Loucy (cell line): ENCODE measurements around the gene OR13C5.

ENCODE experiments used
- H2AFZ ChIP-seq: fragments of 200-600 bp; sonication (generic); 2 replicates; pipeline ENCODE4 v1.6.0; 2016; ENCODE audit warnings: antibody characterized with exemption, mild to moderate bottlenecking, low read length, moderate library complexity
- H3F3A ChIP-seq: fragments of 200-600 bp; 2 replicates; pipeline ENCODE4 v1.6.0; 2016; ENCODE audit warnings: antibody characterized with exemption, low read depth, mild to moderate bottlenecking
- H3K27me3 ChIP-seq: fragments of 200-600 bp; sonication (generic); 2 replicates; pipeline ENCODE4 v1.6.1; 2014; ENCODE audit warnings: low read length, mild to moderate bottlenecking; ENCODE audit not compliant: insufficient read depth, poor library complexity, severe bottlenecking
- H3K36me3 ChIP-seq: fragments of 200-600 bp; sonication (generic); 2 replicates; pipeline ENCODE4 v1.6.1; 2016; ENCODE audit warnings: low read length; ENCODE audit not compliant: insufficient read depth
- H3K4me1 ChIP-seq: fragments of 200-600 bp; sonication (generic); 2 replicates; pipeline ENCODE4 v1.5.1; 2014; ENCODE audit warnings: low read length, mild to moderate bottlenecking; ENCODE audit not compliant: insufficient read depth, poor library complexity, severe bottlenecking
- H3K4me2 ChIP-seq: fragments of 200-600 bp; sonication (generic); 2 replicates; pipeline ENCODE4 v1.6.0; 2014; ENCODE audit warnings: antibody characterized with exemption, low read length, low read depth, mild to moderate bottlenecking; ENCODE audit not compliant: poor library complexity, severe bottlenecking
- H3K4me3 ChIP-seq: fragments of 200-600 bp; sonication (generic); 2 replicates; pipeline ENCODE4 v1.5.1; 2014; ENCODE audit warnings: low read length, mild to moderate bottlenecking, mixed read lengths; ENCODE audit not compliant: poor library complexity, severe bottlenecking
- H3K79me2 ChIP-seq: fragments of 200-600 bp; sonication (generic); 2 replicates; pipeline ENCODE4 v1.6.1; 2014; ENCODE audit warnings: low read length; ENCODE audit not compliant: insufficient read depth
- H3K9ac ChIP-seq: fragments of 200-600 bp; sonication (generic); 2 replicates; pipeline ENCODE4 v1.6.0; 2014; ENCODE audit warnings: mild to moderate bottlenecking, low read depth, low read length, moderate library complexity; ENCODE audit not compliant: poor library complexity, severe bottlenecking
- H3K9me2 ChIP-seq: fragments of 200-600 bp; sonication (generic); replicated peaks from 2 replicates; pipeline ENCODE4 v1.6.1; 2016; ENCODE audit warnings: low read depth, low read length, mixed read lengths
- H3K9me3 ChIP-seq: fragments of 200-600 bp; sonication (generic); 2 replicates; pipeline ENCODE4 v1.6.1; 2014; ENCODE audit warnings: mild to moderate bottlenecking, antibody characterized with exemption, low read length, low read depth; ENCODE audit not compliant: insufficient read depth
- H4K20me1 ChIP-seq: fragments of 200-600 bp; sonication (generic); 2 replicates; pipeline ENCODE4 v1.6.0; 2014; ENCODE audit warnings: antibody characterized with exemption, low read length, mild to moderate bottlenecking; ENCODE audit not compliant: insufficient read depth, poor library complexity, severe bottlenecking
- EZH2phosphoT487 ChIP-seq: fragments of 200-600 bp; IDR thresholded peaks from 2 replicates; pipeline ENCODE4 v1.6.1; 2018; ENCODE audit warnings: antibody characterized with exemption, mild to moderate bottlenecking, moderate library complexity, borderline replicate concordance
- TF ChIP-seq, protein P1 (sequence below): fragments of 200-600 bp; sonication (generic); conservative IDR thresholded peaks from 2 replicates; pipeline ENCODE4 v1.5.1; 2014; ENCODE audit warnings: mild to moderate bottlenecking, antibody characterized with exemption, low read length

The OR13C5 gene

DNA sequence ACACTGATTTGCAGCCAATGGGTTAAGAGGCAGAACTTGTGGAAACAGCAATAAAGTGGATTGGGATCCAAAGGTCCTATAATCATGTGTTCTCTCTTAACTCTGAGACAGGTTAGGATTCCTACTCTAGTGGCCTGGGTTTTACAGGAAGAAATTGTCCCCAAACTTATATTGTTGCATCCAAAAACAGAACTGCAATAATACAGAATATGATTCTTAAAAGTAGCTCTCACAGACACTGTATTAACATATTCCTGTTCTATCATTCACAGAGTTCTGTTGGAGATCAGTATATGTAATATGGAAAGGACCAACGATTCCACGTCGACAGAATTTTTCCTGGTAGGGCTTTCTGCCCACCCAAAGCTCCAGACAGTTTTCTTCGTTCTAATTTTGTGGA lies 30.3 kb downstream of the OR13C5 start, which contains the start of gene OR13C8:
TSS of gene OR13C8 (plus strand) at position 301 of the 400 bp plus-strand sequence. CDS start at position 301, 0 bp downstream.
- H3K4me3 ChIP-seq, result no peak within 1 kb of the TSS
- H3K9me3 ChIP-seq, result no peaks in the 10 kb centered on the region
- no peaks in the 10 kb centered on the region for H3F3A ChIP-seq
- H3K27me3 ChIP-seq, result no peaks in the 10 kb centered on the region
- H3K9me2 ChIP-seq, result 0 out of 2 replicates have a peak, but pooled peaks cover 3% of the 10 kb centered on the region
- no peak within 1 kb of the TSS for H3K4me2 ChIP-seq
- H3K79me2 ChIP-seq, result no peaks in the 10 kb centered on the region
- TF ChIP-seq, protein P1, sequence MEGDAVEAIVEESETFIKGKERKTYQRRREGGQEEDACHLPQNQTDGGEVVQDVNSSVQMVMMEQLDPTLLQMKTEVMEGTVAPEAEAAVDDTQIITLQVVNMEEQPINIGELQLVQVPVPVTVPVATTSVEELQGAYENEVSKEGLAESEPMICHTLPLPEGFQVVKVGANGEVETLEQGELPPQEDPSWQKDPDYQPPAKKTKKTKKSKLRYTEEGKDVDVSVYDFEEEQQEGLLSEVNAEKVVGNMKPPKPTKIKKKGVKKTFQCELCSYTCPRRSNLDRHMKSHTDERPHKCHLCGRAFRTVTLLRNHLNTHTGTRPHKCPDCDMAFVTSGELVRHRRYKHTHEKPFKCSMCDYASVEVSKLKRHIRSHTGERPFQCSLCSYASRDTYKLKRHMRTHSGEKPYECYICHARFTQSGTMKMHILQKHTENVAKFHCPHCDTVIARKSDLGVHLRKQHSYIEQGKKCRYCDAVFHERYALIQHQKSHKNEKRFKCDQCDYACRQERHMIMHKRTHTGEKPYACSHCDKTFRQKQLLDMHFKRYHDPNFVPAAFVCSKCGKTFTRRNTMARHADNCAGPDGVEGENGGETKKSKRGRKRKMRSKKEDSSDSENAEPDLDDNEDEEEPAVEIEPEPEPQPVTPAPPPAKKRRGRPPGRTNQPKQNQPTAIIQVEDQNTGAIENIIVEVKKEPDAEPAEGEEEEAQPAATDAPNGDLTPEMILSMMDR, result no peak
- no peak for TF ChIP-seq EZH2phosphoT487
- no peaks in the 10 kb centered on the region for H3K4me1 ChIP-seq
- H3K9ac ChIP-seq, result no peak within 1 kb of the TSS
- no peak within 1 kb of the TSS for H2AFZ ChIP-seq
- no peaks in the 10 kb centered on the region for H4K20me1 ChIP-seq
- no peaks in the 10 kb centered on the region for H3K36me3 ChIP-seq

DNA sequence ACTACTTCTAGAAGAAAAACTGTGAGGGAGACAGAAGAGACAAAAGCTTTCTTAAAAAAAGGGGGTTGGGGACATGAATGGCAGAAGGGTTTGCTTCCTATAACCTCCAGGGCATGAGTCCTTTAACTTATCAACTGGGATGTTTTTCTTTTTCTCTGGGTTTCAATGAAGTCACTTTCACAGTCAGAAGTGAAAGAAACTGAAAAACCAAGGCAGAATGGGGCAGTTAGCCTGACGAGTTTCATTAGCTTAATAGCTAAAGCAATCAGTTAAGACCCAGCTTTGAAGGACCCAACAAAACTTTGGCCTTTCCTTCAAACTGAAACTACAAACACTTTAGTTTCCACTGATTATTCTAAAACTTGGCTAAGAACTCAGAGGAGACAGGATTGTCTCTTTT lies 34.9 kb downstream of the OR13C5 start:
- H2AFZ ChIP-seq, result no peak overlapping the region
- H3K9me2 ChIP-seq, result no peaks in the 10 kb centered on the region
- H3F3A ChIP-seq, result no peaks in the 10 kb centered on the region
- H3K4me2 ChIP-seq, result no peak overlapping the region
- H3K4me3 ChIP-seq, result no peak overlapping the region
- no peaks in the 10 kb centered on the region for H3K36me3 ChIP-seq
- H3K27me3 ChIP-seq, result no peaks in the 10 kb centered on the region
- no peaks in the 10 kb centered on the region for H3K79me2 ChIP-seq
- no peaks in the 10 kb centered on the region for H3K9me3 ChIP-seq
- TF ChIP-seq EZH2phosphoT487, result no peak
- TF ChIP-seq, protein P1, result no peak
- H3K9ac ChIP-seq, result no peak overlapping the region
- no peaks in the 10 kb centered on the region for H4K20me1 ChIP-seq
- no peaks in the 10 kb centered on the region for H3K4me1 ChIP-seq

DNA sequence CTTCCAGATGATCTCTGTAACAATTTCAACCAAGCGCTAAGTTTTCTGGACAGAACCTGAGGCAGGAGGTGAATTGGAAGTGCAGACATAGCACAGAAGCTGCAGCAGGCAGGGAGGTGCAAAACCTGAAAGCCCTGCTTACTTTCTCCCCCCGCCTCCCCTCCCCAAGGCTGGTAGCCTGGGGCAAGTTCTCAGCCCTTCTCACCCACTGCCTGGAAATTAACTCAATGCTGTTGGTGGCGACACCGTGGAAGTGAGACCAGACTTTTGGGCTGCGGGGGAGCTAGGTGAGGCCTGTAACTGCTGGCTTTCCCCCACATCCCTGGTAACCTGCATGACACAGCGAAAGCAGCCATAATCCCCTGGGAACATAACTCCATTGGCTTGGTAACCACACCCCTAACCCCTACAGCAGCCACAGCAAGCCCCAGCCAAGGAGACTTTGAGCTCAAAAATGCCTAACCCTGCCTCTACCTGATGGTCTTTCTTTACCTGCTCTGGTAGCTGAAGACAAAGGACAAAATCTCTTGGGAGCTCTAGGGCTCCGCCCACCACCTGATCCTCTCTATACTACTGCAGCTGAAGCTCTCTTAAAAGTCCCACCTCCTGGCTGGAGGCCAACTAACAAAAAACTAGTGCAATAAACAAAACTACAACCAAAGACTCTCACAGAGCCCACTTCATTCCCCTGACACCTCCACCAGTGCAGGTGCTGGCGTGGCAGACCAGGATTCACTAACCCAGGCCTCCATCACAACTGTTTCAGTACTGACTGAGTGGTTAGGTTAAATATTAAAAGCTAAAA lies 42.2 kb downstream of the OR13C5 start:
- Histone ChIP-seq H3K79me2 (no peaks in the 10 kb centered on the region), H4K20me1 (no peaks in the 10 kb centered on the region), H3K4me2 (no peak overlapping the region), H3K9ac (no peak overlapping the region), H3F3A (no peaks in the 10 kb centered on the region), H3K27me3 (no peaks in the 10 kb centered on the region), H2AFZ (no peak overlapping the region), H3K9me2 (no peaks in the 10 kb centered on the region), H3K36me3 (no peaks in the 10 kb centered on the region), H3K4me1 (no peaks in the 10 kb centered on the region), H3K4me3 (no peak overlapping the region), H3K9me3 (no peaks in the 10 kb centered on the region)
- TF ChIP-seq EZH2phosphoT487, result no peak
- TF ChIP-seq, protein P1, result no peak
